Measurements from ENCODE around the gene GPR35.
"Not testable (repeated sequence)": the region's sequence is repeated elsewhere in the genome, so short reads cannot be mapped to it uniquely, and the experiment has no call there.

GRCh38 chr2:240680185-240680584, 54.9 kb downstream of the GPR35 start:
- TF ChIP-seq CTCF (IDR thresholded peaks at IDR 0.05 in 4 of 5, conservative IDR thresholded peaks at IDR 0.05 in 1 of 5); POLR2A (IDR thresholded peaks at IDR 0.05): not testable (repeated sequence)

Measured in gastrocnemius medialis (tissue), 4 donors.